ENCODE data around the gene CRIP2. TPM values are rescaled to one million over a fixed set of nuclear protein-coding genes. Genes with fewer than 3 reads are reported as not detected.
A peak's percentile ranks its signal among the peaks of the same experiment; 100 is the strongest.

Gene CRIP2
- total and polyA plus RNA-seq, 2 of the 13 experiments (the other 11 are each of a cell fraction or from before 2014, with no cell fraction given): 31.6 to 37.9 TPM

- TF ChIP-seq ZNF687 (CRISPR knock-in tag; IDR thresholded peaks at IDR 0.05) (peak; percentile 53), HNRNPLL (IDR thresholded peaks at IDR 0.05; ENCODE audit: low read depth, low read length, poor library complexity, severe bottlenecking) (peak; percentile 17), ZNF501 (CRISPR knock-in tag; IDR thresholded peaks at IDR 0.05) (no peak), YY1 (IDR thresholded peaks at IDR 0.05; ENCODE audit: insufficient read depth, insufficient replicate concordance, low read depth, low read length) (peak; percentile 39), ZBTB42 (CRISPR knock-in tag; IDR thresholded peaks at IDR 0.05) (no peak), ZNF256 (CRISPR knock-in tag; conservative IDR thresholded peaks at IDR 0.05) (no peak), GABPB1 (CRISPR knock-in tag; IDR thresholded peaks at IDR 0.05) (peak; percentile 42; the same call in 1 of the 2 replicates), HMGXB4 (CRISPR knock-in tag; IDR thresholded peaks at IDR 0.05; ENCODE audit: borderline replicate concordance in 1 of 2, low read depth in 1 of 2) (0 out of 4 replicates have a peak, but pooled peaks of 1 of the 2 experiments have one; percentile 36), TAF15 (IDR thresholded peaks at IDR 0.05; ENCODE audit: low read depth, low read length, poor library complexity, severe bottlenecking) (no peak), ZNF629 (CRISPR knock-in tag; conservative IDR thresholded peaks at IDR 0.05) (peak; percentile 53), SOX6 (IDR thresholded peaks at IDR 0.05) (no peak), SOX6 (CRISPR knock-in tag; IDR thresholded peaks at IDR 0.05) (no peak), XRCC5 (optimal IDR thresholded peaks at IDR 0.05; ENCODE audit: low read length) (peak; percentile 78), ZNF274 (CRISPR knock-in tag; IDR thresholded peaks at IDR 0.05) (0 out of 2 replicates have a peak, but pooled peaks have one; percentile 47), ZFP90 (CRISPR knock-in tag; IDR thresholded peaks at IDR 0.05; ENCODE audit: borderline replicate concordance) (no peak), ZNF547 (CRISPR knock-in tag; IDR thresholded peaks at IDR 0.05) (0 out of 2 replicates have a peak, but pooled peaks have one; percentile 22), ZMAT5 (CRISPR knock-in tag; IDR thresholded peaks at IDR 0.05; ENCODE audit: borderline replicate concordance, low read depth) (no peak), PHF21A (CRISPR knock-in tag; IDR thresholded peaks at IDR 0.05) (0 out of 2 replicates have a peak, but pooled peaks have one; percentile 18), AGO2 (optimal IDR thresholded peaks at IDR 0.05; ENCODE audit: low read depth, low read length) (peak; percentile 49)
These were observed 25.9 kb upstream of the CRIP2 start (continued) for GRCh38 chr14:105448706-105449111.

Measured in HepG2 (cell line).